Transverse colon (tissue), 4 donors: ENCODE data around the gene AIRE. TPM values are rescaled to one million over a fixed set of nuclear protein-coding genes. Genes with fewer than 3 reads are reported as not detected.

Experiments used
- DNase-seq: peaks from one replicate; pipeline ENCODE4 v3.0.0-alpha.2; 2019
- H3K27ac ChIP-seq, 4 donors: fragments of 200-600 bp; sonication (generic); 2 replicates each; pipeline ENCODE4 v1.5.1; 2016 to 2018; ENCODE audit warnings: inconsistent platforms in 4 of 4
- H3K27me3 ChIP-seq: fragments of 200-600 bp; sonication (generic); 2 replicates; pipeline ENCODE4 v1.5.1; 2017; ENCODE audit warnings: inconsistent platforms
- H3K36me3 ChIP-seq, 4 donors: fragments of 200-600 bp; sonication (generic); 2 replicates each; pipeline ENCODE4 v1.5.1; 2017 to 2019; ENCODE audit warnings: inconsistent platforms in 4 of 4
- H3K4me1 ChIP-seq, 4 donors: fragments of 200-600 bp; sonication (generic); 2 replicates each; pipeline ENCODE4 v1.5.1; 2017 to 2020; ENCODE audit warnings: inconsistent platforms in 4 of 4
- H3K4me3 ChIP-seq, 4 donors: fragments of 200-600 bp; sonication (generic); 1 replicate in 1 of 4; 2 replicates in 3 of 4; pipeline versions ENCODE4 v1.5.1 to v1.6.1; 2017 to 2019; ENCODE audit warnings: inconsistent platforms in 4 of 4
- H3K9me3 ChIP-seq, 2 donors: fragments of 200-600 bp; sonication (generic); 2 replicates each; pipeline ENCODE4 v1.5.1; 2017 to 2019; ENCODE audit warnings: inconsistent platforms in 2 of 2
- EP300 ChIP-seq: sonication (generic); formaldehyde crosslinking; IDR thresholded peaks from one replicate; pipeline ENCODE4 v1.6.1; 2017; ENCODE audit warnings: antibody characterized with exemption, low read depth
- POLR2A ChIP-seq: fragments of 450-650 bp; IDR thresholded peaks from one replicate; pipeline ENCODE4 v1.6.1; 2016; ENCODE audit warnings: antibody characterized with exemption, mild to moderate bottlenecking, moderate library complexity
- POLR2AphosphoS5 ChIP-seq, 3 donors: sonication (generic); formaldehyde crosslinking; IDR thresholded peaks; one replicate each; pipeline ENCODE4 v1.6.1; 2016; ENCODE audit warnings: antibody characterized with exemption in 3 of 3
- WGBS, 2 donors: methylation state at CpG; one replicate each; pipeline ENCODE4 v1.1.5; 2018; ENCODE audit warnings: low coverage in 1 of 2; 5-methylcytosine and 5-hydroxymethylcytosine counted together
- in situ Hi-C, 4 donors: fragments of 200-750 bp; cut with MboI; loops; one replicate each; pipeline versions ENCODE4 v1.15.0 to v1.15.1; 2017; ENCODE audit warnings: low sequenced_read_pairs in 3 of 4, low pct_ligation_motif_present in 1 of 4, low pct_unique_long_range_greater_than_20kb in 1 of 4
- intact Hi-C: fragments of 100-400 bp; cut with DNase I; formaldehyde crosslinking; loops from one replicate; pipeline ENCODE4 v1.15.1; 2023; ENCODE audit warnings: low total_unique reads
- total RNA-seq, 4 donors: library from RNA; depleted of rRNA; stranded (reverse); fragments of >200 nt; gene quantifications; one replicate each; pipeline ENCODE4 v1.1.0, GENCODE V29; 2016
- TF ChIP-seq, protein P1 (sequence below), 5 experiments: fragments of 200-600 bp in 3 of 5; fragments of 450-650 bp in 2 of 5; sonication (generic) in 3 of 5; IDR thresholded peaks; 1 replicate in 2 of 5; 2 replicates in 3 of 5; pipeline ENCODE4 v1.5.1; 2016 to 2017; ENCODE audit warnings: antibody characterized with exemption in 5 of 5, inconsistent platforms in 3 of 5, mild to moderate bottlenecking in 2 of 5, moderate library complexity in 1 of 5

AIRE gene
- total RNA-seq, 4 donors from 2014 or later: not detected

GRCh38 chr21:44310628-44311507, 25.2 kb downstream of the AIRE start:
- Histone ChIP-seq H3K27ac (no peak overlapping the region), H3K36me3 (peaks cover 0 to 34% (median 9%) of the 10 kb centered on the region in 4 donors), H3K4me3 (no peak overlapping the region), H3K4me1 (no peaks in the 10 kb centered on the region), H3K27me3 (no peaks in the 10 kb centered on the region), H3K9me3 (no peaks in the 10 kb centered on the region)
- no peak for DNase-seq
- WGBS, 2 donors: 88 to 96% methylated on average over 4 to 27 of the region's 28 CpGs
- intact Hi-C loops (no loop called here), in situ Hi-C loops (no loop called here)
- TF ChIP-seq POLR2A (no peak), EP300 (no peak), POLR2AphosphoS5 (IDR thresholded peaks at IDR 0.05) (no peak)
- TF ChIP-seq, protein P1, sequence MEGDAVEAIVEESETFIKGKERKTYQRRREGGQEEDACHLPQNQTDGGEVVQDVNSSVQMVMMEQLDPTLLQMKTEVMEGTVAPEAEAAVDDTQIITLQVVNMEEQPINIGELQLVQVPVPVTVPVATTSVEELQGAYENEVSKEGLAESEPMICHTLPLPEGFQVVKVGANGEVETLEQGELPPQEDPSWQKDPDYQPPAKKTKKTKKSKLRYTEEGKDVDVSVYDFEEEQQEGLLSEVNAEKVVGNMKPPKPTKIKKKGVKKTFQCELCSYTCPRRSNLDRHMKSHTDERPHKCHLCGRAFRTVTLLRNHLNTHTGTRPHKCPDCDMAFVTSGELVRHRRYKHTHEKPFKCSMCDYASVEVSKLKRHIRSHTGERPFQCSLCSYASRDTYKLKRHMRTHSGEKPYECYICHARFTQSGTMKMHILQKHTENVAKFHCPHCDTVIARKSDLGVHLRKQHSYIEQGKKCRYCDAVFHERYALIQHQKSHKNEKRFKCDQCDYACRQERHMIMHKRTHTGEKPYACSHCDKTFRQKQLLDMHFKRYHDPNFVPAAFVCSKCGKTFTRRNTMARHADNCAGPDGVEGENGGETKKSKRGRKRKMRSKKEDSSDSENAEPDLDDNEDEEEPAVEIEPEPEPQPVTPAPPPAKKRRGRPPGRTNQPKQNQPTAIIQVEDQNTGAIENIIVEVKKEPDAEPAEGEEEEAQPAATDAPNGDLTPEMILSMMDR (IDR thresholded peaks at IDR 0.05): no peak

- WGBS, 2 donors: 92% methylated on average over 17 of the region's 22 CpGs; no CpG with 5 or more reads in 1 of the 2 donors
- in situ Hi-C loops: no loop called here
- TF ChIP-seq POLR2AphosphoS5 (IDR thresholded peaks at IDR 0.05): no peak
- TF ChIP-seq EP300: no peak
- TF ChIP-seq, protein P1 (IDR thresholded peaks at IDR 0.05): no peak
- TF ChIP-seq POLR2A: no peak
These were observed 26.4 kb downstream of the AIRE start for GRCh38 chr21:44312089-44312488.

DNA sequence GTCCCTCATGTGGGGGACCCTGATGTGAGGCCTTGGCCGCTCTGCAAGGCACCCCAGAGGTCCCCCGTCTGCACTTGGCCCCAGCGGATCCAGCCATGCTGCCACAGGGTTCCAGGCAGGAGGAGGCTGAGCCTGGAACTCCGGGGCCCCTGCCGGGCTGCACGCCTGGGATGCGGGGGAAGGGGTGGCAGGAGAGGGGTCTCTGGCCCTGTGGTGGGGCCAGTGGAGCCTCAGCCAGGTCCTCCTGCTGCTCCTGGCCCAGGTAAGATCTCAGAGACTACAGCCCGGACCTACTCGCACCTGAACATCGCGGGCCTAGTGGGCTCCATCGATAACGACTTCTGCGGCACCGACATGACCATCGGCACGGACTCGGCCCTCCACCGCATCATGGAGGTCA, 27.0 kb downstream of the AIRE start:
- H3K27ac ChIP-seq: no peak overlapping the region
- in situ Hi-C loops: no loop called here
- no peaks in the 10 kb centered on the region for H3K9me3 ChIP-seq
- no peak for DNase-seq
- H3K4me3 ChIP-seq: no peak overlapping the region
- intact Hi-C loops: no loop called here
- WGBS, 2 donors: 94% methylated on average over 15 of the region's 19 CpGs; no CpG with 5 or more reads in 1 of the 2 donors
- TF ChIP-seq POLR2AphosphoS5 (IDR thresholded peaks at IDR 0.05) (no peak), POLR2A (no peak), EP300 (no peak)
- TF ChIP-seq, protein P1 (IDR thresholded peaks at IDR 0.05): no peak
- H3K27me3 ChIP-seq: no peaks in the 10 kb centered on the region
- H3K36me3 ChIP-seq: peaks cover 0 to 34% (median 9%) of the 10 kb centered on the region in 4 donors
- H3K4me1 ChIP-seq: no peaks in the 10 kb centered on the region

More at GRCh38 chr21:44312089-44312488, 26.4 kb downstream of the AIRE start:
- no peak for DNase-seq
- no peaks in the 10 kb centered on the region for H3K4me1 ChIP-seq
- H3K27ac ChIP-seq: no peak overlapping the region
- intact Hi-C loops: no loop called here
- no peak overlapping the region for H3K4me3 ChIP-seq
- peaks cover 0 to 34% (median 9%) of the 10 kb centered on the region in 4 donors for H3K36me3 ChIP-seq
- H3K9me3 ChIP-seq: no peaks in the 10 kb centered on the region
- H3K27me3 ChIP-seq: no peaks in the 10 kb centered on the region

DNA sequence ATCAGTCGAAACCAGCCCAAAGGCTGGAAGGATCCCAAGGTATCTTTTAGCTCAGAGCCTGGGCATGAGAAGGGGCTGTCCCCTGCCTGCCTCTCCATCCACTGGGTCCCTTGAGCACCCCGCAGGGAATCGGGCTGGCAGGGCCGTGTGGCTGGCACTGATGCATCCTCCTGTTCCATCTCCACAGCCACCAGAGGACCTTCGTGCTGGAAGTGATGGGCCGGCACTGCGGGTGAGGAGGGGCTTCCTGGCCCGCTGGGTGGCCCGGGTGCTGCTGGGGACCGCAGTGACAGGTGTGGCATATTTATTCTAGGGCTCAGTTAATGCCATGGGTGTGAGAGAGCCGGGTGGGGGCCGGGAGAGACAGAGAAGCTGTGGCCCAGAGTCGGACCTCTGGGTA, 27.8 kb downstream of the AIRE start:
- in situ Hi-C loops: no loop called here
- TF ChIP-seq EP300 (no peak), POLR2A (no peak), POLR2AphosphoS5 (IDR thresholded peaks at IDR 0.05) (no peak)
- TF ChIP-seq, protein P1 (IDR thresholded peaks at IDR 0.05): no peak
- no peak for DNase-seq
- Histone ChIP-seq H3K4me3 (no peak overlapping the region), H3K27me3 (no peaks in the 10 kb centered on the region), H3K4me1 (no peaks in the 10 kb centered on the region), H3K9me3 (no peaks in the 10 kb centered on the region), H3K27ac (no peak overlapping the region), H3K36me3 (peaks cover 0 to 39% (median 9%) of the 10 kb centered on the region in 4 donors)
- WGBS, 2 donors: 96% methylated on average over 13 of the region's 13 CpGs; no CpG with 5 or more reads in 1 of the 2 donors
- intact Hi-C loops: no loop called here
